ENCODE data around the gene NDUFV1. TPM values are rescaled to one million over a fixed set of nuclear protein-coding genes. Genes with fewer than 3 reads are reported as not detected.
"Not testable (repeated sequence)": the region's sequence is repeated elsewhere in the genome, so short reads cannot be mapped to it uniquely, and the experiment has no call there.

NDUFV1 gene

DNA sequence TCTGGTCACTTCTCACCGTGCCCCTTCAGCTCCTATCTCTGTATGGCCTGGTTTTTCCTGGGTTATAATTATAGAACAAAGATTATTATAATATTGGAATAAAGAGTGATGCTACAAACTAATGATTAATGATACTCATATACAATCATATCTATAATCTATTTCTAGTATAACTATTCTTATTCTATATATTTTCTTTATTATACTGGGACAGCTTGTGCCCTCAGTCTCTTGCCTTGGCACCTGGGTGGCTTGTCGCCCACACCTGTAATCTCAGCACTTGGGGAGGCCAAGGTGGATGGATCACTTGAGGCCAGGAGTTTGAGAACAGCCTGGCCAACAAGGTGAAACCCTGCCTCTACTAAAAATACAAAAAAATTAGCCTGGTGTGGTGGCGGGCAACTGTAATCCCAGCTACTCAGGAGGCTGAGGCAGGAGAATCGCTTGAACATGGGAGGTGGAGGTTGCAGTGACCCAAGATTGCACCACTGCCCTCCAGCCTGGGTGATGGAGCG lies 53.0 kb downstream of the NDUFV1 start:
- not testable (repeated sequence) for H2BK5ac ChIP-seq (ENCODE audit: low read length); H2BK12ac ChIP-seq (ENCODE audit: low read length); H2AFZ ChIP-seq (ENCODE audit: low read length); H3K4me1 ChIP-seq (ENCODE audit: control insufficient read depth in 2 of 2, insufficient read depth in 1 of 2, low read depth in 1 of 2, low read length in 2 of 2); H2BK120ac ChIP-seq (ENCODE audit: low read depth, low read length); H3K18ac ChIP-seq (ENCODE audit: low read length); H3K14ac ChIP-seq (ENCODE audit: low read length); H3K4ac ChIP-seq (ENCODE audit: low read length); H2BK15ac ChIP-seq (ENCODE audit: low read length); H3K79me1 ChIP-seq (ENCODE audit: low read depth, low read length); H4K91ac ChIP-seq (ENCODE audit: low read depth, low read length, poor library complexity); H3K27ac ChIP-seq (replicated peaks; ENCODE audit: low read length); H3K9ac ChIP-seq (ENCODE audit: low read depth, low read length, poor library complexity); H3K36me3 ChIP-seq (replicated peaks in 1 of 2; ENCODE audit: control insufficient read depth in 2 of 2, insufficient read depth in 2 of 2, low read length in 2 of 2); H2AK5ac ChIP-seq (ENCODE audit: low read depth, low read length); H3K9me3 ChIP-seq (replicated peaks in 1 of 2; ENCODE audit: control insufficient read depth in 2 of 2, insufficient read depth in 1 of 2, low read depth in 1 of 2, low read length in 2 of 2); H3K4me2 ChIP-seq (ENCODE audit: insufficient read depth, low read length, poor library complexity, severe bottlenecking); H3K23ac ChIP-seq (ENCODE audit: low read depth, low read length, poor library complexity); DNase-seq (ENCODE audit: low spot score); H3K4me3 ChIP-seq (ENCODE audit: low read length in 2 of 2); H4K8ac ChIP-seq (ENCODE audit: low read depth, low read length)
- peaks cover 0 to 14% (median 0%) of the 10 kb centered on the region in 3 experiments for H3K27me3 ChIP-seq (ENCODE audit: control insufficient read depth in 3 of 3, insufficient read depth in 3 of 3, low read depth in 1 of 3, low read length in 3 of 3)
- WGBS, 2 donors (ENCODE audit: extremely low coverage in 2 of 2, insufficient read length in 2 of 2, insufficient replicate concordance in 1 of 2), result no CpG with 5 or more reads among the region's 5 CpGs

DNA sequence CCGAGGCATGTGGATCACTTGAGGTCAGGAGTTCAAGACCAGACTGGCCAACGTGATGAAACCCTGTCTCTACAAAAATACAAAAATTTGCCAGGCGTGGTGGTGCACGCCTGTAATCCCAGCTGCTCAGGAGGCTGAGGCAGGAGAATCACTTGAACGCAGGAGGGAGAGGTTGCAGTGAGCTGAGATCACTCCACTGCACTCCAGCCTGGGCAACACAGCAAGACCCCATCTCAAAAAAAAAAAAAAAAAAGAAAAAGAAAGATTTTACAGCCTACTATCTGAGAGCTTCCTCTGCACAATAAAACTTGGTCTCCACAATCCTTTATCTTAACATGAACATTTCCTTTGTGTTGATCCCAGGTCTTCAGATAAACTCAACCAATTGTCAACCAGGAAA lies 54.0 kb downstream of the NDUFV1 start:
- H3K9ac ChIP-seq (ENCODE audit: low read depth, low read length, poor library complexity); H3K23ac ChIP-seq (ENCODE audit: low read depth, low read length, poor library complexity); H3K4me1 ChIP-seq (ENCODE audit: control insufficient read depth in 2 of 2, insufficient read depth in 1 of 2, low read depth in 1 of 2, low read length in 2 of 2); H3K14ac ChIP-seq (ENCODE audit: low read length); H3K4me2 ChIP-seq (ENCODE audit: insufficient read depth, low read length, poor library complexity, severe bottlenecking); H3K18ac ChIP-seq (ENCODE audit: low read length); H2AK5ac ChIP-seq (ENCODE audit: low read depth, low read length); H3K4me3 ChIP-seq (ENCODE audit: low read length in 2 of 2); H4K8ac ChIP-seq (ENCODE audit: low read depth, low read length); H3K27ac ChIP-seq (replicated peaks; ENCODE audit: low read length); H2AFZ ChIP-seq (ENCODE audit: low read length); DNase-seq (ENCODE audit: low spot score); H2BK5ac ChIP-seq (ENCODE audit: low read length); H3K36me3 ChIP-seq (replicated peaks in 1 of 2; ENCODE audit: control insufficient read depth in 2 of 2, insufficient read depth in 2 of 2, low read length in 2 of 2); H2BK120ac ChIP-seq (ENCODE audit: low read depth, low read length); H2BK12ac ChIP-seq (ENCODE audit: low read length); H3K79me1 ChIP-seq (ENCODE audit: low read depth, low read length); H4K91ac ChIP-seq (ENCODE audit: low read depth, low read length, poor library complexity); H3K4ac ChIP-seq (ENCODE audit: low read length); H3K9me3 ChIP-seq (replicated peaks in 1 of 2; ENCODE audit: control insufficient read depth in 2 of 2, insufficient read depth in 1 of 2, low read depth in 1 of 2, low read length in 2 of 2); H2BK15ac ChIP-seq (ENCODE audit: low read length): not testable (repeated sequence)
- WGBS, 2 donors (ENCODE audit: extremely low coverage in 2 of 2, insufficient read length in 2 of 2, insufficient replicate concordance in 1 of 2), result no CpG with 5 or more reads among the region's 5 CpGs
- peaks cover 0 to 14% (median 0%) of the 10 kb centered on the region in 3 experiments for H3K27me3 ChIP-seq (ENCODE audit: control insufficient read depth in 3 of 3, insufficient read depth in 3 of 3, low read depth in 1 of 3, low read length in 3 of 3)

Small RNA genes within 50 kb of the gene (small RNA-seq; reads per million reads assigned to genes)
- gene AP003385.3 (ENCODE audit: insufficient read depth), result not detected
